ENCODE measurements around the gene CEP85L.

Gene CEP85L

GRCh38 chr6:118535176-118535844 is 116.1 kb downstream of the CEP85L start:
- DNase-seq, result no peak

- DNase-seq, result no peak
Measured at GRCh38 chr6:118530942-118531341, 120.4 kb downstream of the CEP85L start.

- DNase-seq, result no peak
Measured at GRCh38 chr6:118529756-118530155, 121.6 kb downstream of the CEP85L start.

- no peak for DNase-seq
Measured at GRCh38 chr6:118528129-118528528, 123.3 kb downstream of the CEP85L start.

- DNase-seq, result no peak
Measured at GRCh38 chr6:118525913-118526780, 125.2 kb downstream of the CEP85L start.

GRCh38 chr6:118524686-118525085 is 126.7 kb downstream of the CEP85L start:
- DNase-seq, result no peak

GRCh38 chr6:118523216-118523615 is 128.2 kb downstream of the CEP85L start:
- no peak for DNase-seq

- no peak for DNase-seq
Measured at GRCh38 chr6:118522422-118522821, 129.0 kb downstream of the CEP85L start.

GRCh38 chr6:118514689-118515088 is 136.7 kb downstream of the CEP85L start:
- no peak for DNase-seq

- no peak for DNase-seq
Measured at GRCh38 chr6:118511930-118512715, 139.3 kb downstream of the CEP85L start.

- DNase-seq, result peak; percentile 23
Measured at GRCh38 chr6:118509009-118509617, 142.3 kb downstream of the CEP85L start.

GRCh38 chr6:118507636-118508035 is 143.8 kb downstream of the CEP85L start:
- no peak for DNase-seq

- DNase-seq, result no peak
Measured at GRCh38 chr6:118506071-118506638, 145.2 kb downstream of the CEP85L start.

GRCh38 chr6:118505656-118506055 is 145.7 kb downstream of the CEP85L start:
- no peak for DNase-seq

- no peak for DNase-seq
Measured at GRCh38 chr6:118504611-118505010, 146.8 kb downstream of the CEP85L start.

GRCh38 chr6:118502169-118502568 is 149.2 kb downstream of the CEP85L start:
- no peak for DNase-seq

GRCh38 chr6:118501765-118502164 is 149.6 kb downstream of the CEP85L start:
- no peak for DNase-seq

- no peak for DNase-seq
Measured at GRCh38 chr6:118501099-118501498, 150.3 kb downstream of the CEP85L start.

- no peak for DNase-seq
Measured at GRCh38 chr6:118500130-118501015, 151.0 kb downstream of the CEP85L start.

- no peak for DNase-seq
Measured at GRCh38 chr6:118495485-118496280, 155.7 kb downstream of the CEP85L start.

- no peak for DNase-seq
Measured at GRCh38 chr6:118494091-118494490, 157.3 kb downstream of the CEP85L start.

Measured in NCI-H146 (cell line).